MG63 (cell line): ENCODE results near the gene LDLRAD3. TPM values are rescaled to one million over a fixed set of nuclear protein-coding genes. Genes with fewer than 3 reads are reported as not detected.

ENCODE experiments used
- DNase-seq: peaks from one replicate; pipeline ENCODE4 v3.0.0-alpha.2; 2020
- H3K27me3 ChIP-seq: fragments of 250-450 bp; sonication (Bioruptor Pico); 2 replicates; pipeline ENCODE4 v1.5.1; 2020; ENCODE audit warnings: mild to moderate bottlenecking, moderate library complexity
- H3K36me3 ChIP-seq: fragments of 250-450 bp; sonication (Bioruptor Pico); 2 replicates; pipeline ENCODE4 v1.5.1; 2020; ENCODE audit warnings: mild to moderate bottlenecking, moderate library complexity
- H3K4me3 ChIP-seq: fragments of 250-450 bp; sonication (Bioruptor Pico); 2 replicates; pipeline ENCODE4 v1.5.1; 2020; ENCODE audit warnings: mild to moderate bottlenecking, moderate library complexity
- H3K9me3 ChIP-seq: fragments of 250-450 bp; sonication (Bioruptor Pico); 2 replicates; pipeline ENCODE4 v1.5.1; 2020; ENCODE audit warnings: mild to moderate bottlenecking, moderate library complexity
- total RNA-seq: library from RNA; depleted of rRNA; stranded (reverse); fragments of >200 nt; shearing (Covaris generic); gene quantifications from 2 replicates; pipeline ENCODE4 v1.2.3, GENCODE V29; 2014; ENCODE audit warnings: low replicate concordance

LDLRAD3 gene
- total RNA-seq, 1 experiment from 2014 or later = 1.6 TPM

GRCh38 chr11:36122671-36123070, 178.8 kb downstream of the LDLRAD3 start:
- Histone ChIP-seq H3K4me3 (no peak overlapping the region), H3K9me3 (no peaks in the 10 kb centered on the region), H3K36me3 (no peaks in the 10 kb centered on the region), H3K27me3 (no peaks in the 10 kb centered on the region)
- DNase-seq = peak; percentile 42

- Histone ChIP-seq H3K36me3 (no peaks in the 10 kb centered on the region), H3K27me3 (no peaks in the 10 kb centered on the region), H3K9me3 (no peaks in the 10 kb centered on the region), H3K4me3 (no peak overlapping the region)
- peak; percentile 90 for DNase-seq
Measured at GRCh38 chr11:36123336-36124101, 179.7 kb downstream of the LDLRAD3 start.

GRCh38 chr11:36126678-36127077, 182.8 kb downstream of the LDLRAD3 start:
- no peaks in the 10 kb centered on the region for H3K36me3 ChIP-seq
- H3K9me3 ChIP-seq = no peaks in the 10 kb centered on the region
- no peak for DNase-seq
- no peak overlapping the region for H3K4me3 ChIP-seq
- no peaks in the 10 kb centered on the region for H3K27me3 ChIP-seq

DNA sequence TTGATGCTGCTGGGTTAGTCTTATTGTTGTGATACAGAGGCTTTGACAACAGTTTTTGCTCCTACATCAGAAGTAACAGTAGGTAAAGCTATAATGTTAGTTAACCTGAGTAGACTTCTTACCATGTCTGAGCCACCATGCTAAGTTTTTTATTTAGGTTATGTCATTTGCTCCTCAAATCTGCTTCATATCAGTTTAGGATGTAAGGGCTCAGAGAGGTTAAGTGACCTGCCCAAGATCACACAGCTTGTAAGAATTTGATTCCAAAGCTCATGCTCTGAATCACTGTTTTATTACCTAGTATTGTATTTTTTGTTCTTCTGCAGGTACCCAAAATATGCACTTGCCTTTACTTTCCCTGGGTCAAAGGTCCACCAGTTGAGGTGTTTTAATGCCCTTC, 183.7 kb downstream of the LDLRAD3 start:
- Histone ChIP-seq H3K27me3 (no peaks in the 10 kb centered on the region), H3K4me3 (no peak overlapping the region), H3K9me3 (no peaks in the 10 kb centered on the region), H3K36me3 (no peaks in the 10 kb centered on the region)
- no peak for DNase-seq

- Histone ChIP-seq H3K27me3 (no peaks in the 10 kb centered on the region), H3K4me3 (no peak overlapping the region), H3K36me3 (no peaks in the 10 kb centered on the region), H3K9me3 (no peaks in the 10 kb centered on the region)
- DNase-seq = no peak
Measured at GRCh38 chr11:36129955-36130354, 186.1 kb downstream of the LDLRAD3 start.

DNA sequence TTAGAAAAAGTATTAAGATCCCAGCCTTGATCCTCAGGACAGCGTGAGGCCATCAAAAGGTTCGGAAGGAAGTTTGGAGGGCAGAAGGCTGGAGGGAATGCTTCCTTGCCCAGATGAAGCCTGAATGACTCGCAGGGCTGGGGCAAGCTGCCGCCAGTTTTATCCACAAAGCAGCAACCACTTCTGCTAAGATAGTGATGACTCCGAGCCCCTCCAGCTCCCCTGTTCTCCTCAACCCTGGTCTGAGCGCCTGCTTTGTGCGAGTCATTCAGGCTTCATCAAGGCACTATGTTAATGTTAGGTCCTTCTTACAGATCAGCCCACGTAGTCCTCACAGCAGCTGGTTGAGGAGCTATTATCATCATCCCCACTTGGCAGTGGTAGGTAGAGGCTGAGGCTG, 186.5 kb downstream of the LDLRAD3 start:
- no peaks in the 10 kb centered on the region for H3K27me3 ChIP-seq
- H3K36me3 ChIP-seq = no peaks in the 10 kb centered on the region
- DNase-seq = peak; percentile 85
- no peaks in the 10 kb centered on the region for H3K9me3 ChIP-seq
- no peak overlapping the region for H3K4me3 ChIP-seq

GRCh38 chr11:36131721-36132397, 188.0 kb downstream of the LDLRAD3 start:
- no peak overlapping the region for H3K4me3 ChIP-seq
- no peaks in the 10 kb centered on the region for H3K27me3 ChIP-seq
- DNase-seq = no peak
- no peaks in the 10 kb centered on the region for H3K36me3 ChIP-seq
- no peaks in the 10 kb centered on the region for H3K9me3 ChIP-seq

DNA sequence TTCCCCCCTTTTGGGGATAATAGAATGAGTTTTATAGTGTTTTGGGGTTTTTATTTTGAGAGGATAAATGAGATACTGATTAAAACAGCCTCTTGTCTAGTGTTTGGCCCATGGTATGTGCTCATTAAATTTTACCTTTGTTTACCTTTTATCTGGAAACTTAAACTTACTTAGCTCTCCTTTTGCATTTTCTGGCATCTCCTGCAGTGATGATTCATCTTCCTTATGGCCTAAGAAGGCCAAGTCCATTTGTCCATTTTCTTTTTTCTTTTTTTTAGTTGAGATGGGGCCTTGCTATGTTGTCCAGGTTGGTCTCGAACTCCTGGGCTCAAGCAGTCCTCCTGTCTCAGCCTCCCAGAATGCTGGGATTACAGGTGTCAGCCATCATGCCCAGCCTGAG, 189.1 kb downstream of the LDLRAD3 start:
- Histone ChIP-seq H3K9me3 (no peaks in the 10 kb centered on the region), H3K36me3 (no peaks in the 10 kb centered on the region), H3K27me3 (no peaks in the 10 kb centered on the region), H3K4me3 (no peak overlapping the region)
- no peak for DNase-seq

GRCh38 chr11:36135076-36135475, 191.2 kb downstream of the LDLRAD3 start:
- no peaks in the 10 kb centered on the region for H3K27me3 ChIP-seq
- no peaks in the 10 kb centered on the region for H3K9me3 ChIP-seq
- no peak for DNase-seq
- H3K36me3 ChIP-seq = no peaks in the 10 kb centered on the region
- no peak overlapping the region for H3K4me3 ChIP-seq

DNA sequence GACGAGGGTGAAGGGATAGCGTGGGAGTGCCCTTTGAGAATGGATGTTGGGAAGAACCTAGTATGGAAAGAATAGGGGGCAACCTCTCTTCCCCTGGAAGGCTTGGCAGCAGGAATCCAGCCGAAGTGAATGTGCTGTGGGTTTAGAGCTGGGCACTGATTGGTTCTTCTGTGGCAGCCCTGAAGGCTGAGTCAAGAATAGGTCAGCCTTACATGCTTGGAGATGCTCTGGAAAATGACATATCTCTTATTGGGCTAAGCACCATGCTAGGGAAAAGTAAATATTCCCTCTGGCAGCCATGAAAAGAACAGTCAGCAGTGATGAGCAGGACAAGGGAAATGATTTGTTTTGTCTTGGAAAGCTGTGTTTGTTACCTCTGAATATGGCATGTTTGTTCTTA, 195.9 kb downstream of the LDLRAD3 start:
- Histone ChIP-seq H3K4me3 (no peak overlapping the region), H3K9me3 (no peaks in the 10 kb centered on the region), H3K27me3 (no peaks in the 10 kb centered on the region), H3K36me3 (peaks cover 2% of the 10 kb centered on the region; the same call in 1 of the 2 replicates)
- DNase-seq = no peak

- H3K9me3 ChIP-seq = no peaks in the 10 kb centered on the region
- DNase-seq = no peak
- no peaks in the 10 kb centered on the region for H3K27me3 ChIP-seq
- H3K36me3 ChIP-seq = peaks cover 2% of the 10 kb centered on the region; the same call in 1 of the 2 replicates
- H3K4me3 ChIP-seq = no peak overlapping the region
Measured at GRCh38 chr11:36141196-36141953, 197.5 kb downstream of the LDLRAD3 start.

- peaks cover 2% of the 10 kb centered on the region; the same call in 1 of the 2 replicates for H3K36me3 ChIP-seq
- no peaks in the 10 kb centered on the region for H3K9me3 ChIP-seq
- no peak for DNase-seq
- no peak overlapping the region for H3K4me3 ChIP-seq
- H3K27me3 ChIP-seq = no peaks in the 10 kb centered on the region
Measured at GRCh38 chr11:36141956-36142355, 198.1 kb downstream of the LDLRAD3 start.

DNA sequence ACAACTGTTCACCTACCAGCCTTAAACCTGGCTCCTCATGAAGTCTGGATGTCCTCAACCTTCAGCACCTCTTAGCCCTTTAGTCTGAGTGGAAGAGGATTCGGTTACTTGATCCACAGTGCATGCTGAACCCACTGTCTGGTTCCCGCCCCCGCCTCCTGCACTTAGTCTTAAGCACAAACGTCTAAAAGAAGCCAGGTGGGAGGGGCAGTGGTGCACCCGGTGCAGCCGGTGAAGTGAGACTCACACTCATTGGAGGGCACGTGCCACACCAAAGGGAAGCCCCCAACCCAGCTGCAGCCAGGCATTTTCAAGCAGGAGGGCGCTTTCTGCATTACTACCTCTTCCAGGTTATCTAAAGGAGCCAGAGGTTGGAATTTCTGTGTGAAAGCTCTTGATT, 198.6 kb downstream of the LDLRAD3 start:
- 0 out of 2 replicates have a peak, but pooled peaks cover 2% of the 10 kb centered on the region for H3K9me3 ChIP-seq
- no peak for DNase-seq
- peaks cover 2% of the 10 kb centered on the region; the same call in 1 of the 2 replicates for H3K36me3 ChIP-seq
- H3K27me3 ChIP-seq = no peaks in the 10 kb centered on the region
- H3K4me3 ChIP-seq = no peak overlapping the region

- H3K36me3 ChIP-seq = peaks cover 2% of the 10 kb centered on the region; the same call in 1 of the 2 replicates
- no peak overlapping the region for H3K4me3 ChIP-seq
- H3K27me3 ChIP-seq = no peaks in the 10 kb centered on the region
- no peak for DNase-seq
- H3K9me3 ChIP-seq = 0 out of 2 replicates have a peak, but pooled peaks cover 2% of the 10 kb centered on the region
Measured at GRCh38 chr11:36142879-36143278, 199.0 kb downstream of the LDLRAD3 start.

DNA sequence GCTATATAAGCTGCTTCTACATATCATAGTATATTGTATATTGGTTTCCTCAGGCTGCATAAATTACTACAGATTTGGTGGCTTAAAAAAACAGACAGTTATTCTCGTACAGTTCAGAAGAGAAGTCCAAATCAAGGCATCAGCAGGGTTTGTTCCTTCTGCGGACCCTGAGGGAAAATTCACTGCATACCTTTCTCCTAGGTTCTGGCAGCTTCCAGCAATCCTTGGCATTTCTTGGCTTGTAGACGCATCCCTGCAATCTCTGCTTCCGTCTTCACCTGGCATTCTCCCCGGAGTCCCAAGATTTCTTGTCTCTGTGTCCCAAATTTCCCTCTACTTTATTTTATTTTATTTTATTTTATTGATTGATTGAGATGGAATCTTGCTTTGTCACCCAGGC, 202.6 kb downstream of the LDLRAD3 start:
- Histone ChIP-seq H3K27me3 (no peaks in the 10 kb centered on the region), H3K4me3 (no peak overlapping the region), H3K36me3 (peaks cover 11% of the 10 kb centered on the region; the same call in 1 of the 2 replicates), H3K9me3 (0 out of 2 replicates have a peak, but pooled peaks cover 2% of the 10 kb centered on the region)
- no peak for DNase-seq

DNA sequence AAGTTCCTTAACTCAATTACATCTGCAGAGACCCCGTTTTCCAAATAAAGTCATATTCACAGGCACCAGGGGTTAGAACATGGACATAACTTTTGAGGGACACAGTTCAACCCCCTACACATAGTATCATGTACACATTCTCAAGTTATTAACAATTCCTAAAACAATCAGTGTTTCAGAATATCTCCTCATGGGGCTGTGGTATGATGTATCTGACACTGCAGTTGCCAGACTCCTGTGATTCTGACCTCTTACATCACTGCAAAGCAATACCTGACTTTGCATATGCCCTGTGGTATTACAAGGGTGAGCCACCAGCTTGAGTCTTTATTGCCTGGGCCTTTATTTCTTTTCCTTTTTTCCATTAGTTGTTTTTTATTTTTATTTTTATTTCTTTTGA, 203.6 kb downstream of the LDLRAD3 start:
- 0 out of 2 replicates have a peak, but pooled peaks cover 2% of the 10 kb centered on the region for H3K9me3 ChIP-seq
- H3K36me3 ChIP-seq = peaks cover 11% of the 10 kb centered on the region; the same call in 1 of the 2 replicates
- no peak overlapping the region for H3K4me3 ChIP-seq
- no peaks in the 10 kb centered on the region for H3K27me3 ChIP-seq
- no peak for DNase-seq

DNA sequence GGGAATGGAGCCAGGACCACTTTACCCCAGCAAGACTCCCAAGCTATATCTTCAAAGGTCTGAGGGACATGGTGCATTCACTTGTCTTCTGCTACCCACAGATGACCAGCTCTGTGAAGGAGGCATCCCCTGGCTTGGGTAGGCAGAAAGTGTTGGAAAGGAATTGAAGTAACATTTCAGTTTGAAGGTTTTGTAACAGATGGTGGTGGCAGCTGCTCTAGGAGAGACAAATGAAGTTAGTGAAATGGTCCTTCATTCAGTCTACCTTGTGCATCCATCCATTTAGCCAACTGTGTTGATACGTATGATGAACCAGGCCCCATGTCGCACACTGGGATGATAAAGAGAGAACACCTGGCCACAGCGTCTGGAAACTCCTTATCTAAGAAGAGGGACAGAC, 204.8 kb downstream of the LDLRAD3 start:
- Histone ChIP-seq H3K4me3 (no peak overlapping the region), H3K9me3 (0 out of 2 replicates have a peak, but pooled peaks cover 2% of the 10 kb centered on the region), H3K36me3 (peaks cover 8% of the 10 kb centered on the region; the same call in 1 of the 2 replicates), H3K27me3 (no peaks in the 10 kb centered on the region)
- DNase-seq = no peak
